ENCODE data around the gene BRINP1. TPM values are rescaled to one million over a fixed set of nuclear protein-coding genes. Genes with fewer than 3 reads are reported as not detected.

The BRINP1 gene
- total and polyA plus RNA-seq, 12 donors = 0.03 to 4.0 (median 0.30) TPM

GRCh38 chr9:119332522-119332921 is 36.7 kb downstream of the BRINP1 start:
- Histone ChIP-seq H3K9me3 (peaks cover 0 to 29% (median 8%) of the 10 kb centered on the region in 11 donors), H3K27me3 (no peaks in the 10 kb centered on the region), H3K4me1 (peaks cover 0 to 11% (median 0%) of the 10 kb centered on the region in 9 donors), H3K4me3 (no peak overlapping the region), H3K27ac (no peak overlapping the region), H3K36me3 (no peaks in the 10 kb centered on the region)
- 58 to 62% methylated on average over 2 of the region's 2 CpGs for WGBS, 2 donors
- DNase-seq = no peak
- peak in 2 of 8 donors; percentile 31 to 49 for ATAC-seq
- intact Hi-C loops (cut with DNase I) = no loop called here
- no peak for TF ChIP-seq CTCF (IDR thresholded peaks at IDR 0.05)

- no peaks in the 10 kb centered on the region for H3K27me3 ChIP-seq
- peak overlapping the region in 1 of 10 donors; percentile 7 for H3K27ac ChIP-seq
- no peaks in the 10 kb centered on the region for H3K36me3 ChIP-seq
- no peak overlapping the region for H3K4me3 ChIP-seq
- DNase-seq (peak; percentile 45 to 46), ATAC-seq (peak; percentile 69 to 99 (median 89))
- no peaks in the 10 kb centered on the region for H3K9me3 ChIP-seq
- TF ChIP-seq CTCF (IDR thresholded peaks at IDR 0.05) = no peak
- intact Hi-C loops (cut with DNase I) = no loop called here
- WGBS, 2 donors = 37 to 44% methylated on average over 7 of the region's 7 CpGs
- H3K4me1 ChIP-seq = peaks cover 0 to 10% (median 0%) of the 10 kb centered on the region in 9 donors
Observed at GRCh38 chr9:119322184-119322583, 47.1 kb downstream of the BRINP1 start.

GRCh38 chr9:119318371-119318770 is 50.9 kb downstream of the BRINP1 start:
- TF ChIP-seq CTCF (IDR thresholded peaks at IDR 0.05) = no peak
- Histone ChIP-seq H3K27me3 (no peaks in the 10 kb centered on the region), H3K4me1 (peaks cover 0 to 10% (median 0%) of the 10 kb centered on the region in 9 donors), H3K36me3 (no peaks in the 10 kb centered on the region), H3K27ac (no peak overlapping the region), H3K9me3 (no peaks in the 10 kb centered on the region), H3K4me3 (no peak overlapping the region)
- intact Hi-C loops (cut with DNase I) = no loop called here
- 33 to 44% methylated on average over 4 of the region's 4 CpGs for WGBS, 2 donors
- DNase-seq = no peak
- ATAC-seq = no peak

GRCh38 chr9:119313846-119314245 is 55.4 kb downstream of the BRINP1 start:
- no peak for ATAC-seq
- no peaks in the 10 kb centered on the region for H3K4me1 ChIP-seq
- H3K27ac ChIP-seq = no peak overlapping the region
- no peak for DNase-seq
- H3K27me3 ChIP-seq = no peaks in the 10 kb centered on the region
- intact Hi-C loops (cut with DNase I) = no loop called here
- H3K36me3 ChIP-seq = no peaks in the 10 kb centered on the region
- no peaks in the 10 kb centered on the region for H3K9me3 ChIP-seq
- TF ChIP-seq CTCF (IDR thresholded peaks at IDR 0.05) = no peak
- WGBS, 2 donors = 85 to 89% methylated on average over 4 of the region's 4 CpGs
- no peak overlapping the region for H3K4me3 ChIP-seq
